ENCODE data around the gene ZNF763.

DNA sequence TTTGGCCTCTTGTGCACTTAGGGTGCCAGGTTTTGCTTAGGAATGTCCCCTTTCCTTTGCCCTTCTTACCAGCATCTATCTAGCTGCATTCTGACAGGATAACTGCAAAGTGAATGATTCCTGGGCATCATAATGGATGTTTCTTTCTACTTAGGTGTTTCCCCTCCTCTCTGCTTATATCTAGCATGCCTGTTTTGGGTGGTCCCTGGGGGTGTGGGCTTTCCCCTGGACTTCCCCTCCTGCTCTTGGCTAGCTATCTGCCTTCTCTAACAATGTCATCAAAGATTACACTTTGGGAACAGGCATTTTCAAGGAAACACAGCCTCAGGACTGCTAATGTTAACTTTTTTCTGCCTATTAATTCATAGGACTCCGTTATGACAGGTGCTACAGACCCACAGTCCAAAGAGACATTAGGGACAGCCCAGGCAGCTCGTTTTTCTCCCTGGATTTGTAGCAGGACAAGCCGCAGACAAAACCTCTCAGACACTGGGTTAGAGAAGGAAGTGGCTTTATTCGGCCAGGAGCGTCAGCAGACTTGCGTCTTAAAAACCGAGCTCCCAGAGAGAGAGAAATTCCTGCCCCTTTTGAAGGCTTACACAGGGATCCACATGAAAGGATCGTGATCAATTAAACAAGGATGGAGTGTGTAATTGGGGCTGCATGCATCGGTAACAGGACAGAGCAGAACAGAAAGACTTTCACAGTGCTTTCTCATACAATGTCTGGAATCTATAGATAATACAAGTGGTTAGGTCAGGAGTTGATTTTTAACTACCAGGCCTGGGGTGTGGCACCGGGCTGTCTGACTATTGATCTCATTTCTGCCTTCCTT, 22.6 kb upstream of the ZNF763 start:
- TF ChIP-seq ZNF274 (IDR thresholded peaks at IDR 0.05; ENCODE audit: low read depth, low read length) (no peak), YY1 (IDR thresholded peaks at IDR 0.05; ENCODE audit: insufficient read depth, insufficient read length) (no peak)
